HepG2 (cell line): ENCODE data around the gene CTRL. TPM values are rescaled to one million over a fixed set of nuclear protein-coding genes. Genes with fewer than 3 reads are reported as not detected.

Experiments used
- DR1 ChIP-seq: sonication (generic); formaldehyde crosslinking; IDR thresholded peaks from 2 replicates; pipeline ENCODE4 v1.8.0; 2021; ENCODE audit warnings: mild to moderate bottlenecking, missing genetic modification reagents, inconsistent platforms
- MYNN ChIP-seq: sonication (generic); formaldehyde crosslinking; IDR thresholded peaks from 2 replicates; pipeline ENCODE4 v1.4.0; 2020; ENCODE audit warnings: mild to moderate bottlenecking, low read depth, missing genetic modification reagents
- NAIF1 ChIP-seq: sonication (generic); formaldehyde crosslinking; IDR thresholded peaks from 2 replicates; pipeline ENCODE4 v1.5.0; 2020; ENCODE audit warnings: mild to moderate bottlenecking, missing genetic modification reagents, borderline replicate concordance
- NFKB2 ChIP-seq: sonication (generic); formaldehyde crosslinking; IDR thresholded peaks from 2 replicates; pipeline ENCODE4 v1.4.0; 2020; ENCODE audit warnings: missing genetic modification reagents, borderline replicate concordance
- POLR2A ChIP-seq, 2 experiments: IDR thresholded peaks; 2 replicates each; pipeline ENCODE4 v1.6.1; 2011; ENCODE audit warnings: low read depth in 2 of 2, low read length in 2 of 2, mild to moderate bottlenecking in 1 of 2, moderate library complexity in 1 of 2; ENCODE audit not compliant: insufficient read depth in 1 of 2
- REL ChIP-seq: sonication (generic); formaldehyde crosslinking; conservative IDR thresholded peaks from 2 replicates; pipeline ENCODE4 v1.8.0; 2022; ENCODE audit warnings: mild to moderate bottlenecking, missing genetic modification reagents, moderate library complexity
- SMYD3 ChIP-seq: sonication (generic); formaldehyde crosslinking; IDR thresholded peaks from 2 replicates; pipeline ENCODE4 v1.8.1; 2023; ENCODE audit warnings: mild to moderate bottlenecking, missing genetic modification reagents
- TMF1 ChIP-seq: sonication (generic); formaldehyde crosslinking; IDR thresholded peaks from 2 replicates; pipeline ENCODE4 v1.8.1; 2022; ENCODE audit warnings: low read depth, missing genetic modification reagents
- ZBTB38 ChIP-seq: sonication (generic); formaldehyde crosslinking; IDR thresholded peaks from 2 replicates; pipeline ENCODE4 v1.5.1; 2020; ENCODE audit warnings: mild to moderate bottlenecking, missing genetic modification reagents
- ZNF10 ChIP-seq: sonication (generic); formaldehyde crosslinking; IDR thresholded peaks from 2 replicates; pipeline ENCODE4 v1.4.0; 2020; ENCODE audit warnings: mild to moderate bottlenecking, low read depth, missing genetic modification reagents, borderline replicate concordance
- ZNF383 ChIP-seq: sonication (generic); formaldehyde crosslinking; IDR thresholded peaks from 2 replicates; pipeline ENCODE4 v1.4.0; 2020; ENCODE audit warnings: missing genetic modification reagents, mild to moderate bottlenecking, borderline replicate concordance
- ZNF629 ChIP-seq: sonication (generic); formaldehyde crosslinking; conservative IDR thresholded peaks from 2 replicates; pipeline ENCODE4 v1.5.0; 2020; ENCODE audit warnings: missing genetic modification reagents
- ZNF747 ChIP-seq: sonication (generic); formaldehyde crosslinking; IDR thresholded peaks from 2 replicates; pipeline ENCODE4 v1.8.1; 2023; ENCODE audit warnings: missing genetic modification reagents, mild to moderate bottlenecking, borderline replicate concordance
- ZNF761 ChIP-seq: sonication (generic); formaldehyde crosslinking; conservative IDR thresholded peaks from 2 replicates; pipeline ENCODE4 v1.4.0; 2020; ENCODE audit warnings: mild to moderate bottlenecking, missing genetic modification reagents
- polyA plus RNA-seq, 8 experiments: library from polyadenylated mRNA; depleted of rRNA in 3 of 8; stranded (reverse) in 7 of 8; unstranded in 1 of 8; fragments of >200 nt; fragmentation: Illumina TruSeq in 4 of 8; extraction: Trizol in 4 of 8; gene quantifications; 2 replicates each; pipeline versions ENCODE4 v1.2.1 to v1.2.3, GENCODE V29; 2011 to 2016; ENCODE audit warnings: low read depth in 4 of 8, missing spikeins in 1 of 8, mixed read lengths in 1 of 8; ENCODE audit not compliant: insufficient read depth in 1 of 8
- total RNA-seq, 5 experiments: library from RNA; depleted of rRNA; stranded (reverse); fragments of >200 nt; fragmentation: Illumina TruSeq; extraction: Trizol; gene quantifications; 2 replicates each; pipeline ENCODE4 v1.2.3, GENCODE V29; 2016; ENCODE audit warnings: low read depth in 1 of 5
- TF ChIP-seq, protein P1 (sequence below): sonication (generic); formaldehyde crosslinking; IDR thresholded peaks from 2 replicates; pipeline ENCODE4 v1.5.1; 2020; ENCODE audit warnings: missing genetic modification reagents, mild to moderate bottlenecking, borderline replicate concordance
- TF ChIP-seq, protein P2 (sequence below): sonication (generic); formaldehyde crosslinking; IDR thresholded peaks from 2 replicates; pipeline ENCODE4 v1.5.0; 2020; ENCODE audit warnings: missing genetic modification reagents
- TF ChIP-seq, protein P3 (sequence below): sonication (generic); formaldehyde crosslinking; IDR thresholded peaks from 2 replicates; pipeline ENCODE4 v1.4.0; 2020; ENCODE audit warnings: missing genetic modification reagents, mild to moderate bottlenecking, borderline replicate concordance
- TF ChIP-seq, protein P4 (sequence below): sonication (generic); formaldehyde crosslinking; IDR thresholded peaks from 2 replicates; pipeline ENCODE4 v1.8.0; 2022; ENCODE audit warnings: mild to moderate bottlenecking, missing genetic modification reagents, moderate library complexity
- TF ChIP-seq, protein P5 (sequence below): sonication (generic); formaldehyde crosslinking; IDR thresholded peaks from 2 replicates; pipeline ENCODE4 v1.4.0; 2020; ENCODE audit warnings: missing genetic modification reagents

Gene CTRL
- total and polyA plus RNA-seq, 2 of the 13 experiments (the other 11 are each of a cell fraction or from before 2014, with no cell fraction given), result 1.9 to 2.7 TPM

DNA sequence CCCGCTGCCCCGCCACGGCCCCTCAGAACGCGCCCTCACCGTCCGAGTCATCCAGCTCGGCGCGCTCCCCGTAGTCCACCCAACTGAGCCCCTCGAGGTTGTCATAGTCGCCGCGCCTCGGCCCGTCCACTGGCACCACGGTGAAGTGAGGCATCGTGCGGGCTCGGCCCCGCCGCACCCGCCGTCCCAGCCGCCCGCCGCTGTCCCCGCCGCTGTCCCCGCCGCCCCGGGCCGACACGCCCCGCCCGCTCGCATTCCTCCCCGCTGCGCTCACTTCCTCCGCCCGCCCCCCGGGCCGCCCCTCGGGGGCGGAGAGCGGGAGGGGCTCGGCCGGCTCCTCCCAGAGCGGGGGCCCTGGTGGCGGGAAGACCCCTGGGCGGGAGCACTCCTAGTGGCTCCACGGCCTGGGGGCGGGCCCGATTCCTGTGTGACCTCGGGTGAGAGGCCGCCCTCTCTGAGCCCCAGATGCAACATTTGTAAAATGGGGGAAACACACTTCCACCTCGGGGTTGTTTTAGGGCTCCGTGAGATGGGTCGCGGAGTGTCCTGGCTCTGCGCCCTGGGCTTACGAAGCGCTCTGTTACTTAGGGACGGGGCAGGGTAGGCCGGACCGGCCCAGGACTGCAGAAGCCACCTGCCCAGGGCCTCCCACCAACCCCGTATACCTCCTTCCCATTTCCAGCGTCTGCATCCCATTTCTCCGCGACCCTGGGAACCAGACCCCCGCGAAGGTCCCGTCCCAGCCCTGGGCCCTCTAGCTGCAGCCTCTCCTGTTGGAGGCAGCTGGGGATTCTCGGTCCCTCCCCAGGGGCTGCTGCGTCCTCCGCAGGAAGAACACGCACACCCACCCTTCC is 37.0 kb upstream of the CTRL start, which contains the start of gene SLC12A4 (continued):
- TF ChIP-seq ZNF10 (CRISPR knock-in tag) (no peak), POLR2A (IDR thresholded peaks at IDR 0.05; ENCODE audit: insufficient read depth in 1 of 2, low read depth in 2 of 2, low read length in 2 of 2) (peak; percentile 66 to 81), TMF1 (CRISPR knock-in tag) (peak; percentile 59; the same call in 1 of the 2 replicates), ZNF761 (CRISPR knock-in tag) (no peak), REL (CRISPR knock-in tag) (0 out of 2 replicates have a peak, but pooled peaks have one; percentile 26), ZBTB38 (peak; percentile 17; the same call in 1 of the 2 replicates), SMYD3 (peak; percentile 90; the same call in 1 of the 2 replicates), NFKB2 (CRISPR knock-in tag) (peak; percentile 35; the same call in 1 of the 2 replicates), DR1 (CRISPR knock-in tag) (peak; percentile 66), ZNF747 (peak; percentile 38; the same call in 1 of the 2 replicates), MYNN (CRISPR knock-in tag) (no peak), NAIF1 (CRISPR knock-in tag) (peak; percentile 90; the same call in 1 of the 2 replicates), ZNF383 (CRISPR knock-in tag) (no peak), ZNF629 (CRISPR knock-in tag) (0 out of 2 replicates have a peak, but pooled peaks have one; percentile 27)
- TF ChIP-seq, protein P1, sequence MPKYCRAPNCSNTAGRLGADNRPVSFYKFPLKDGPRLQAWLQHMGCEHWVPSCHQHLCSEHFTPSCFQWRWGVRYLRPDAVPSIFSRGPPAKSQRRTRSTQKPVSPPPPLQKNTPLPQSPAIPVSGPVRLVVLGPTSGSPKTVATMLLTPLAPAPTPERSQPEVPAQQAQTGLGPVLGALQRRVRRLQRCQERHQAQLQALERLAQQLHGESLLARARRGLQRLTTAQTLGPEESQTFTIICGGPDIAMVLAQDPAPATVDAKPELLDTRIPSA (CRISPR knock-in tag), result no peak
- TF ChIP-seq, protein P2, sequence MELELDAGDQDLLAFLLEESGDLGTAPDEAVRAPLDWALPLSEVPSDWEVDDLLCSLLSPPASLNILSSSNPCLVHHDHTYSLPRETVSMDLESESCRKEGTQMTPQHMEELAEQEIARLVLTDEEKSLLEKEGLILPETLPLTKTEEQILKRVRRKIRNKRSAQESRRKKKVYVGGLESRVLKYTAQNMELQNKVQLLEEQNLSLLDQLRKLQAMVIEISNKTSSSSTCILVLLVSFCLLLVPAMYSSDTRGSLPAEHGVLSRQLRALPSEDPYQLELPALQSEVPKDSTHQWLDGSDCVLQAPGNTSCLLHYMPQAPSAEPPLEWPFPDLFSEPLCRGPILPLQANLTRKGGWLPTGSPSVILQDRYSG (CRISPR knock-in tag), result 0 out of 2 replicates have a peak, but pooled peaks have one; percentile 23
- TF ChIP-seq, protein P3, sequence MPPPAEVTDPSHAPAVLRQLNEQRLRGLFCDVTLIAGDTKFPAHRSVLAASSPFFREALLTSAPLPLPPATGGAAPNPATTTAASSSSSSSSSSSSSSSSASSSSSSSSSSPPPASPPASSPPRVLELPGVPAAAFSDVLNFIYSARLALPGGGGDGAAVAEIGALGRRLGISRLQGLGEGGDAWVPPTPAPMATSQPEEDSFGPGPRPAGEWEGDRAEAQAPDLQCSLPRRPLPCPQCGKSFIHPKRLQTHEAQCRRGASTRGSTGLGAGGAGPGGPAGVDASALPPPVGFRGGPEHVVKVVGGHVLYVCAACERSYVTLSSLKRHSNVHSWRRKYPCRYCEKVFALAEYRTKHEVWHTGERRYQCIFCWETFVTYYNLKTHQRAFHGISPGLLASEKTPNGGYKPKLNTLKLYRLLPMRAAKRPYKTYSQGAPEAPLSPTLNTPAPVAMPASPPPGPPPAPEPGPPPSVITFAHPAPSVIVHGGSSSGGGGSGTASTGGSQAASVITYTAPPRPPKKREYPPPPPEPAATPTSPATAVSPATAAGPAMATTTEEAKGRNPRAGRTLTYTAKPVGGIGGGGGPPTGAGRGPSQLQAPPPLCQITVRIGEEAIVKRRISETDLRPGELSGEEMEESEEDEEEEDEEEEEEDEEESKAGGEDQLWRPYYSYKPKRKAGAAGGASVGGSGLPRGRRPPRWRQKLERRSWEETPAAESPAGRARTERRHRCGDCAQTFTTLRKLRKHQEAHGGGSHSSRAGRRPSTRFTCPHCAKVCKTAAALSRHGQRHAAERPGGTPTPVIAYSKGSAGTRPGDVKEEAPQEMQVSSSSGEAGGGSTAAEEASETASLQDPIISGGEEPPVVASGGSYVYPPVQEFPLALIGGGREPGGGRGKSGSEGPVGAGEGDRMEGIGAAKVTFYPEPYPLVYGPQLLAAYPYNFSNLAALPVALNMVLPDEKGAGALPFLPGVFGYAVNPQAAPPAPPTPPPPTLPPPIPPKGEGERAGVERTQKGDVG, result 0 out of 2 replicates have a peak, but pooled peaks have one; percentile 29
- TF ChIP-seq, protein P4, sequence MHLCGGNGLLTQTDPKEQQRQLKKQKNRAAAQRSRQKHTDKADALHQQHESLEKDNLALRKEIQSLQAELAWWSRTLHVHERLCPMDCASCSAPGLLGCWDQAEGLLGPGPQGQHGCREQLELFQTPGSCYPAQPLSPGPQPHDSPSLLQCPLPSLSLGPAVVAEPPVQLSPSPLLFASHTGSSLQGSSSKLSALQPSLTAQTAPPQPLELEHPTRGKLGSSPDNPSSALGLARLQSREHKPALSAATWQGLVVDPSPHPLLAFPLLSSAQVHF (CRISPR knock-in tag), result 0 out of 2 replicates have a peak, but pooled peaks have one; percentile 22
- TF ChIP-seq, protein P5, sequence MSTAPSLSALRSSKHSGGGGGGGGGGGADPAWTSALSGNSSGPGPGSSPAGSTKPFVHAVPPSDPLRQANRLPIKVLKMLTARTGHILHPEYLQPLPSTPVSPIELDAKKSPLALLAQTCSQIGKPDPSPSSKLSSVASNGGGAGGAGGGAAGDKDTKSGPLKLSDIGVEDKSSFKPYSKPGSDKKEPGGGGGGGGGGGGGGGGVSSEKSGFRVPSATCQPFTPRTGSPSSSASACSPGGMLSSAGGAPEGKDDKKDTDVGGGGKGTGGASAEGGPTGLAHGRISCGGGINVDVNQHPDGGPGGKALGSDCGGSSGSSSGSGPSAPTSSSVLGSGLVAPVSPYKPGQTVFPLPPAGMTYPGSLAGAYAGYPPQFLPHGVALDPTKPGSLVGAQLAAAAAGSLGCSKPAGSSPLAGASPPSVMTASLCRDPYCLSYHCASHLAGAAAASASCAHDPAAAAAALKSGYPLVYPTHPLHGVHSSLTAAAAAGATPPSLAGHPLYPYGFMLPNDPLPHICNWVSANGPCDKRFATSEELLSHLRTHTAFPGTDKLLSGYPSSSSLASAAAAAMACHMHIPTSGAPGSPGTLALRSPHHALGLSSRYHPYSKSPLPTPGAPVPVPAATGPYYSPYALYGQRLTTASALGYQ (CRISPR knock-in tag), result peak; percentile 44; the same call in 1 of the 2 replicates
